K562 (cell line): ENCODE results near the gene GGA2. TPM values are rescaled to one million over a fixed set of nuclear protein-coding genes. Genes with fewer than 3 reads are reported as not detected.
A peak's percentile ranks its signal among the peaks of the same experiment; 100 is the strongest.

Experiments
- ATAC-seq: fragments of 200-7000 bp; cut with Tn5 transposase; 3 replicates; pipeline ENCODE4 v1.9.1; 2020; ENCODE audit warnings: moderate library complexity
- BruUV-seq: library from RNA; stranded (reverse); fragments of 400-500 nt; replicated peaks from 2 replicates; lab custom pipeline; 2021; lab: Mats Ljungman, UMichigan
- CTCF ChIA-PET: fragments of 300-600 bp; formaldehyde crosslinking; extraction: SDS; loops from one replicate; lab custom pipeline; 2021; ENCODE audit warnings: low intra/inter-chr PET ratio; lab: Yijun Ruan, JAX
- POLR2A ChIA-PET: fragments of 300-600, 350-650 bp; sonication (Branson Sonifier 250); formaldehyde crosslinking; extraction: SDS; loops from one replicate; lab custom pipeline; 2021; ENCODE audit warnings: antibody characterized with exemption, inconsistent platforms; lab: Yijun Ruan, JAX
- DNase-seq, 4 experiments: peaks; one replicate each; pipeline versions ENCODE4 v3.0.0 to v3.0.0-alpha.2; 2011 to 2018; ENCODE audit warnings: low spot score in 3 of 4, mixed read lengths in 3 of 4; ENCODE audit errors: extremely low read depth in 1 of 4
- FAIRE-seq: peaks from 2 replicates; lab custom pipeline; 2011; peaks lifted over from hg19 to GRCh38; lab: Jason Lieb, UNC
- H2AFZ ChIP-seq: 2 replicates; pipeline ENCODE4 v1.6.0; 2011; ENCODE audit warnings: low read depth, low read length, control low read depth, inconsistent platforms
- H3K27ac ChIP-seq: fragments of 200-600 bp; 3 replicates; pipeline ENCODE4 v1.8.0; 2011; ENCODE audit warnings: low read depth, mild to moderate bottlenecking, control low read depth, inconsistent platforms, low read length, moderate library complexity, mixed read lengths; ENCODE audit errors: extremely low read depth
- H3K27me3 ChIP-seq, 2 experiments: fragments of 300-600 bp in 1 of 2; 2 replicates in 1 of 2; 3 replicates in 1 of 2; pipeline versions ENCODE4 v1.6.0 to v1.8.0; 2011; ENCODE audit warnings: inconsistent platforms in 2 of 2, low read length in 2 of 2, mild to moderate bottlenecking in 1 of 2, mixed read lengths in 1 of 2, moderate library complexity in 1 of 2; ENCODE audit not compliant: control insufficient read depth in 2 of 2, insufficient read depth in 2 of 2
- H3K36me3 ChIP-seq: fragments of 300-600 bp; 3 replicates; pipeline ENCODE4 v1.8.0; 2011; ENCODE audit warnings: mild to moderate bottlenecking, low read length, inconsistent platforms; ENCODE audit not compliant: control insufficient read depth, insufficient read depth
- H3K4me1 ChIP-seq, 2 experiments: fragments of 200-600 bp in 1 of 2; replicated peaks in 1 of 2; 2 replicates in 1 of 2; 3 replicates in 1 of 2; pipeline versions ENCODE4 v1.5.1 to v1.8.0; 2011; ENCODE audit warnings: inconsistent platforms in 2 of 2, low read length in 2 of 2, mild to moderate bottlenecking in 1 of 2, mixed read lengths in 1 of 2, moderate library complexity in 1 of 2; ENCODE audit not compliant: control insufficient read depth in 2 of 2, insufficient read depth in 2 of 2
- H3K4me2 ChIP-seq: 2 replicates; pipeline ENCODE4 v1.6.1; 2011; ENCODE audit warnings: low read length, control low read depth, inconsistent platforms, mixed read lengths; ENCODE audit not compliant: insufficient read depth
- H3K4me3 ChIP-seq: fragments of 200-600 bp; sonication (generic), shearing (Covaris generic); 2 replicates; pipeline ENCODE4 v1.5.1; 2016; ENCODE audit warnings: control low read depth, inconsistent platforms
- H3K79me2 ChIP-seq: fragments of 200-600 bp; 3 replicates; pipeline ENCODE4 v1.8.0; 2011; ENCODE audit warnings: low read length, inconsistent platforms; ENCODE audit not compliant: control insufficient read depth, insufficient read depth
- H3K9ac ChIP-seq, 2 experiments: 2 replicates each; pipeline versions ENCODE4 v1.6.0 to v1.6.1; 2011; ENCODE audit warnings: low read depth in 2 of 2, low read length in 2 of 2, control low read depth in 1 of 2, inconsistent platforms in 1 of 2, mild to moderate bottlenecking in 1 of 2, mixed read lengths in 1 of 2; ENCODE audit not compliant: insufficient read depth in 1 of 2
- H3K9me1 ChIP-seq: one replicate; pipeline ENCODE4 v1.6.0; 2011; ENCODE audit warnings: inconsistent platforms, mild to moderate bottlenecking, low read length, moderate library complexity; ENCODE audit not compliant: control insufficient read depth, insufficient read depth
- H3K9me3 ChIP-seq: replicated peaks from 2 replicates; pipeline ENCODE4 v1.5.1; 2011; ENCODE audit warnings: low read depth, low read length, inconsistent platforms; ENCODE audit not compliant: control insufficient read depth, insufficient read depth
- H4K20me1 ChIP-seq: replicated peaks from 2 replicates; pipeline ENCODE4 v1.6.1; 2011; ENCODE audit warnings: low read length, inconsistent platforms, mixed read lengths; ENCODE audit not compliant: control insufficient read depth, insufficient read depth
- BRD9 ChIP-seq: fragments of 450-650 bp; IDR thresholded peaks from 2 replicates; pipeline ENCODE4 v1.6.1; 2018; ENCODE audit warnings: low read depth; ENCODE audit not compliant: partially characterized antibody
- CEBPB ChIP-seq: fragments of 450-650 bp; IDR thresholded peaks from 2 replicates; pipeline ENCODE4 v1.6.1; 2016; ENCODE audit warnings: missing genetic modification characterization, missing compliant biosample characterization
- CEBPG ChIP-seq, 3 experiments: fragments of 200-800 bp in 1 of 3; sonication (Bioruptor generic) in 1 of 3; sonication (generic) in 1 of 3; formaldehyde crosslinking in 1 of 3; IDR thresholded peaks in 2 of 3; conservative IDR thresholded peaks in 1 of 3; 2 replicates each; pipeline versions ENCODE4 v1.6.1 to v1.8.0; 2016 to 2022; ENCODE audit warnings: missing compliant biosample characterization in 2 of 3, missing genetic modification characterization in 2 of 3, mild to moderate bottlenecking in 1 of 3, missing genetic modification reagents in 1 of 3
- ESRRA ChIP-seq: fragments of 450-650 bp; IDR thresholded peaks from 2 replicates; pipeline ENCODE4 v1.6.1; 2014; ENCODE audit warnings: low read depth, mild to moderate bottlenecking, moderate library complexity, borderline replicate concordance
- FOSL1 ChIP-seq: fragments of 200-800 bp; sonication (Bioruptor generic); conservative IDR thresholded peaks from 2 replicates; pipeline ENCODE4 v1.6.1; 2016; ENCODE audit warnings: missing genetic modification characterization, missing compliant biosample characterization
- FOXJ2 ChIP-seq: fragments of 200-800 bp; sonication (Bioruptor generic); IDR thresholded peaks from 2 replicates; pipeline ENCODE4 v1.6.1; 2016; ENCODE audit warnings: missing genetic modification characterization, missing compliant biosample characterization
- MEIS2 ChIP-seq: fragments of 450-650 bp; IDR thresholded peaks from 2 replicates; pipeline ENCODE4 v1.6.1; 2014; ENCODE audit warnings: mild to moderate bottlenecking; ENCODE audit not compliant: partially characterized antibody
- MITF ChIP-seq: IDR thresholded peaks from 2 replicates; pipeline ENCODE4 v1.6.1; 2014; ENCODE audit warnings: antibody characterized with exemption
- RAD21 ChIP-seq, 2 experiments: fragments of 250-450 bp in 1 of 2; fragments of 450-650 bp in 1 of 2; sonication (Bioruptor Pico) in 1 of 2; formaldehyde crosslinking in 1 of 2; IDR thresholded peaks in 1 of 2; conservative IDR thresholded peaks in 1 of 2; 2 replicates each; pipeline versions ENCODE4 v1.4.0 to v1.8.0; 2020 to 2022; ENCODE audit warnings: mild to moderate bottlenecking in 2 of 2, moderate library complexity in 1 of 2
- RCOR1 ChIP-seq, 2 experiments: IDR thresholded peaks; 2 replicates each; pipeline ENCODE4 v1.6.1; 2012; ENCODE audit warnings: low read depth in 2 of 2, low read length in 2 of 2, borderline replicate concordance in 1 of 2, improper control_type of control experiment in 1 of 2
- TEAD1 ChIP-seq, 2 experiments: fragments of 450-650 bp in 1 of 2; sonication (generic) in 1 of 2; formaldehyde crosslinking; IDR thresholded peaks; 2 replicates each; pipeline versions ENCODE4 v1.4.0 to v1.8.0; 2020 to 2022; ENCODE audit warnings: mild to moderate bottlenecking in 2 of 2, missing genetic modification reagents in 1 of 2
- TFAP4 ChIP-seq: sonication (generic); formaldehyde crosslinking; IDR thresholded peaks from 2 replicates; pipeline ENCODE4 v1.8.0; 2022; ENCODE audit warnings: missing genetic modification reagents, mild to moderate bottlenecking, moderate library complexity, borderline replicate concordance
- USF1 ChIP-seq: sonication (generic); formaldehyde crosslinking; IDR thresholded peaks from 2 replicates; pipeline ENCODE4 v1.9.0; 2022; ENCODE audit warnings: mild to moderate bottlenecking, missing genetic modification reagents
- ZNF395 ChIP-seq: fragments of 200-800 bp; sonication (Bioruptor generic); IDR thresholded peaks from 2 replicates; pipeline ENCODE4 v1.6.1; 2017; ENCODE audit warnings: missing genetic modification characterization, missing compliant biosample characterization
- WGBS: fragments of 100-300 bp; shearing (Covaris generic); methylation state at CpG from one replicate; pipeline ENCODE4 v1.1.6; 2016; ENCODE audit warnings: low coverage, mixed read lengths; ENCODE audit not compliant: insufficient coverage; ENCODE audit errors: missing lambda C conversion rate; 5-methylcytosine and 5-hydroxymethylcytosine counted together
- in situ Hi-C: fragments of 300-500 bp; cut with MboI; formaldehyde crosslinking; loops from 4 replicates; pipeline ENCODE4 v1.15.0; 2018; ENCODE audit warnings: inconsistent platforms, mixed read lengths
- intact Hi-C: fragments of 100-400 bp; cut with micrococcal nuclease; formaldehyde crosslinking; loops from 2 replicates; pipeline ENCODE4 v1.14.2; 2022
- polyA plus RNA-seq, 8 experiments: library from polyadenylated mRNA; depleted of rRNA in 4 of 8; stranded (reverse) in 5 of 8; unstranded in 3 of 8; fragments of >200 nt; fragmentation: Nextera tagmentation in 2 of 8; fragmentation: Illumina TruSeq in 1 of 8; extraction: Ambion mirVana in 2 of 8; extraction: Trizol in 1 of 8; gene quantifications; 2 replicates each; pipeline versions ENCODE4 v1.2.1 to v1.2.3, GENCODE V29; 2011 to 2014; ENCODE audit warnings: inconsistent platforms in 1 of 8, missing spikeins in 1 of 8
- total RNA-seq, 7 experiments: library from RNA; depleted of rRNA in 6 of 7; stranded (reverse); fragments of >200 nt in 6 of 7; fragmentation: Illumina TruSeq in 2 of 7; extraction: Trizol in 2 of 7; gene quantifications; 2 replicates each; pipeline versions ENCODE4 v1.2.1 to v1.2.3, GENCODE V29; 2011 to 2021; ENCODE audit warnings: low replicate concordance in 1 of 7

GGA2 gene
- total and polyA plus RNA-seq, 9 of the 15 experiments (the other 6 are each of a cell fraction or from before 2014, with no cell fraction given): 11.9 to 133 (median 66.3) TPM

- peak; percentile 45; the same call in 1 of the 2 replicates for TF ChIP-seq FOSL1 (tag)
- TF ChIP-seq ESRRA: peak; percentile 75
- TF ChIP-seq BRD9: no peak
- peak in 1 of 2 experiments; percentile 18; a peak in 1 of 4 replicates for TF ChIP-seq RCOR1 (IDR thresholded peaks at IDR 0.05; ENCODE audit: borderline replicate concordance in 1 of 2, low read depth in 2 of 2, low read length in 2 of 2)
- TF ChIP-seq TEAD1 (CRISPR knock-in tag; IDR thresholded peaks at IDR 0.05): peak in 1 of 2 experiments; percentile 55; a peak in 1 of 4 replicates
- peak; percentile 31 for TF ChIP-seq MEIS2
- peak; percentile 31; the same call in 1 of the 2 replicates for TF ChIP-seq ZNF395 (CRISPR knock-in tag)
- peak; percentile 70 for TF ChIP-seq FOXJ2 (tag)
These were observed 12.8 kb downstream of the GGA2 start (continued) for GRCh38 chr16:23497543-23497868.

GRCh38 chr16:23496821-23497542, 13.3 kb downstream of the GGA2 start:
- Histone ChIP-seq H3K79me2 (peaks cover 60% of the 10 kb centered on the region), H3K27me3 (no peaks in the 10 kb centered on the region), H3K9me3 (no peaks in the 10 kb centered on the region), H3K9ac (peak overlapping the region in 1 of 2 experiments; percentile 68; a peak in 1 of 4 replicates), H3K4me1 (peaks cover 10 to 34% of the 10 kb centered on the region in 2 experiments; a peak in 4 of 5 replicates), H4K20me1 (peaks cover 29% of the 10 kb centered on the region), H3K4me2 (no peak overlapping the region), H3K36me3 (peaks cover 67% of the 10 kb centered on the region), H3K9me1 (no peaks in the 10 kb centered on the region), H2AFZ (no peak overlapping the region), H3K27ac (no peak overlapping the region), H3K4me3 (no peak overlapping the region)
- in situ Hi-C loops (no loop called here), intact Hi-C loops (no loop called here)
- WGBS: 49% methylated on average over 9 of the region's 12 CpGs
- no TSS peak for BruUV-seq
- POLR2A ChIA-PET: interaction anchor here (0.5 to 2.3 kb wide), 10 partner anchors 9 to 1003 kb away, joined by 3 to 9 read pairs (median 4); no protein-coding TSS in a partner anchor
- DNase-seq (no peak), ATAC-seq (peak; percentile 37), FAIRE-seq (no peak)
- CTCF ChIA-PET: no interaction called here
- TF ChIP-seq CEBPB (tag) (peak; percentile 63), TFAP4 (CRISPR knock-in tag) (no peak), RAD21 (CRISPR knock-in tag; conservative IDR thresholded peaks at IDR 0.05 in 1 of 2, IDR thresholded peaks at IDR 0.05 in 1 of 2) (no peak), USF1 (CRISPR knock-in tag) (peak; percentile 77), CEBPG (CRISPR knock-in tag; IDR thresholded peaks at IDR 0.05) (0 out of 2 replicates have a peak, but pooled peaks have one; percentile 32), CEBPG (tag; conservative IDR thresholded peaks at IDR 0.05 in 1 of 2, IDR thresholded peaks at IDR 0.05 in 1 of 2) (0 out of 4 replicates have a peak, but pooled peaks of 1 of the 2 experiments have one; percentile 23), MITF (0 out of 2 replicates have a peak, but pooled peaks have one; percentile 30)
